ENCODE results near the gene CIART. TPM values are rescaled to one million over a fixed set of nuclear protein-coding genes. Genes with fewer than 3 reads are reported as not detected.

CIART gene
- total RNA-seq, 1 donor from 2014 or later, result 4.7 TPM

DNA sequence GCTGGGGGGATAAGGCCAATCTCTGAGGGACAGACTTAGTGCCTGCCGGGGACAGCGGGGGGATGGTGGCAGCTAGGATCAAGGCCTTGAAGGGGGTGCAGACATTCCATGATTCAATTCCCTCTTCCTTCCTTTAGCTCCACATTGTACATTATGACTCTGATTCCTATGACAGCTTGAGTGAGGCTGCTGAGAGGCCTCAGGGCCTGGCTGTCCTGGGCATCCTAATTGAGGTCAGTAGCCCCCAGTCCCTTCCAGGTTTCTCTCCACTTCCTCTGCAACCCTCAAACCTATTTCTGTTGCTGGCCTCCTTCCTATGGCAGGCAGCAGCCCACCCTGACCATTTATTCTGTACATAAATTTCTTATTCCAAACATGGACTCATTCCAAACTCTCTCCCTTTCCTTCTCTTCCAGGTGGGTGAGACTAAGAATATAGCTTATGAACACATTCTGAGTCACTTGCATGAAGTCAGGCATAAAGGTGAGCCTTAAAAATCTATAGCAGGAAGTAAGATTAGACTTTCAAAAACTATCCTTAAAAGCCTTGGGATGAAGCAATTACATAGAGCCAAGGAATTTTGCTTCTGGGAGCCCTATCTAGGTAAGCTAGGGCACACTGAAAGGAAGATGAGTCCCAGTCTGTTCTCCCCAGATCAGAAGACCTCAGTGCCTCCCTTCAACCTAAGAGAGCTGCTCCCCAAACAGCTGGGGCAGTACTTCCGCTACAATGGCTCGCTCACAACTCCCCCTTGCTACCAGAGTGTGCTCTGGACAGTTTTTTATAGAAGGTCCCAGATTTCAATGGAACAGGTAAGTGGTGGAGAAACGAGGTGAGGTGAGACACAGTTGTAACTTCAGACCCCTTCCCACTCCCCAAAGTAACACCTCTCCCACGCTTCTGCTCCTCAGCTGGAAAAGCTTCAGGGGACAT is 19.7 kb upstream of the CIART start:
- H3K4me1 Mint-ChIP-seq (ENCODE audit: low read depth, unreplicated experiment), result peaks cover 10% of the 10 kb centered on the region
- H3K4me3 Mint-ChIP-seq (ENCODE audit: unreplicated experiment), result no peak overlapping the region
- TF ChIP-seq, protein P1, sequence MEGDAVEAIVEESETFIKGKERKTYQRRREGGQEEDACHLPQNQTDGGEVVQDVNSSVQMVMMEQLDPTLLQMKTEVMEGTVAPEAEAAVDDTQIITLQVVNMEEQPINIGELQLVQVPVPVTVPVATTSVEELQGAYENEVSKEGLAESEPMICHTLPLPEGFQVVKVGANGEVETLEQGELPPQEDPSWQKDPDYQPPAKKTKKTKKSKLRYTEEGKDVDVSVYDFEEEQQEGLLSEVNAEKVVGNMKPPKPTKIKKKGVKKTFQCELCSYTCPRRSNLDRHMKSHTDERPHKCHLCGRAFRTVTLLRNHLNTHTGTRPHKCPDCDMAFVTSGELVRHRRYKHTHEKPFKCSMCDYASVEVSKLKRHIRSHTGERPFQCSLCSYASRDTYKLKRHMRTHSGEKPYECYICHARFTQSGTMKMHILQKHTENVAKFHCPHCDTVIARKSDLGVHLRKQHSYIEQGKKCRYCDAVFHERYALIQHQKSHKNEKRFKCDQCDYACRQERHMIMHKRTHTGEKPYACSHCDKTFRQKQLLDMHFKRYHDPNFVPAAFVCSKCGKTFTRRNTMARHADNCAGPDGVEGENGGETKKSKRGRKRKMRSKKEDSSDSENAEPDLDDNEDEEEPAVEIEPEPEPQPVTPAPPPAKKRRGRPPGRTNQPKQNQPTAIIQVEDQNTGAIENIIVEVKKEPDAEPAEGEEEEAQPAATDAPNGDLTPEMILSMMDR (IDR thresholded peaks at IDR 0.05; ENCODE audit: partially characterized antibody, unreplicated experiment), result no peak
- H3K36me3 Mint-ChIP-seq (ENCODE audit: unreplicated experiment), result no peaks in the 10 kb centered on the region
- no peak overlapping the region for H3K27ac Mint-ChIP-seq (ENCODE audit: unreplicated experiment)
- no peaks in the 10 kb centered on the region for H3K27me3 Mint-ChIP-seq (ENCODE audit: unreplicated experiment)
- no peak for DNase-seq
- H3K9me3 Mint-ChIP-seq (ENCODE audit: unreplicated experiment), result peaks cover 3% of the 10 kb centered on the region

DNA sequence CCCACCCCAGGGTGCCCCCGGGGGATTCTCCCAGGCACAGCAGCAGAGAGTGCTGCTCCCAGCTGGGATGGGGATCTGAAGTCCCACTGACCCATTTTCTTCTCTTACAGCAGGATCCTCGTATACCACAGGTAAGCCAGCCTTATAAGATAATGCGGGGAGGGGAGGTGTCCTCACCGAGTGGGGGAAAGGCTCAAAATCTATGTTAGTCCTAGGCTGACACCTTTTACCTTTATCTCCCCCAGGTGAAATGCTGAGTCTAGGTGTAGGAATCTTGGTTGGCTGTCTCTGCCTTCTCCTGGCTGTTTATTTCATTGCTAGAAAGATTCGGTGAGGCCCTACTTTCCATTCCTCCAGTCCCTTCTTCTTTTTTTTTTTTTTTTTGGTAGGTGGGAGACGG is 18.8 kb upstream of the CIART start:
- peaks cover 9% of the 10 kb centered on the region for H3K4me1 Mint-ChIP-seq (ENCODE audit: low read depth, unreplicated experiment)
- TF ChIP-seq, protein P1 (IDR thresholded peaks at IDR 0.05; ENCODE audit: partially characterized antibody, unreplicated experiment), result no peak
- H3K36me3 Mint-ChIP-seq (ENCODE audit: unreplicated experiment), result no peaks in the 10 kb centered on the region
- H3K4me3 Mint-ChIP-seq (ENCODE audit: unreplicated experiment), result no peak overlapping the region
- H3K27ac Mint-ChIP-seq (ENCODE audit: unreplicated experiment), result no peak overlapping the region
- no peak for DNase-seq
- H3K27me3 Mint-ChIP-seq (ENCODE audit: unreplicated experiment), result no peaks in the 10 kb centered on the region
- peaks cover 10% of the 10 kb centered on the region for H3K9me3 Mint-ChIP-seq (ENCODE audit: unreplicated experiment)

DNA sequence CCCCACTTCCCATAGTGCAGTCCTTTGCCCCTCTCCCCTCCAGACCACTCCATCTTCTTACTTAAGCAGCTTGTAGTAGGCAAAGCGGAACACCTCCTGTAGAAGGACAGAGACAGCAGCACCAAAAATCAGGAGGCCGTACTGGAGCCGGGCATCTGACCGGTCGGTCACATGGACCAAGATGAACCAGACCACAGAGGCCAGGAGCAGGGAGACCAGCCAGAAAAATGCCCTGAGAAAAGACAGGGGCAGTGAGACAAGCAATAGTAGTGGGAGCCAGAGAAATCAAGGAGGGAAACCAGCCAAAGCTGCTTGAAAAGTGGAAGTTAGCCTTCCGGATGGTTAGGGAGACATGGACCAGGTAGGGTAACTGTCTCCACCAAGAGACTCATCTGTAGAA is 14.5 kb upstream of the CIART start:
- Mint-ChIP-seq H3K9me3 (ENCODE audit: unreplicated experiment) (peaks cover 17% of the 10 kb centered on the region), H3K27ac (ENCODE audit: unreplicated experiment) (peak overlapping the region; percentile 99), H3K36me3 (ENCODE audit: unreplicated experiment) (no peaks in the 10 kb centered on the region), H3K27me3 (ENCODE audit: unreplicated experiment) (peaks cover 9% of the 10 kb centered on the region), H3K4me1 (ENCODE audit: low read depth, unreplicated experiment) (peaks cover 20% of the 10 kb centered on the region), H3K4me3 (ENCODE audit: unreplicated experiment) (peak overlapping the region; percentile 93)
- TF ChIP-seq, protein P1 (IDR thresholded peaks at IDR 0.05; ENCODE audit: partially characterized antibody, unreplicated experiment), result no peak
- no peak for DNase-seq

DNA sequence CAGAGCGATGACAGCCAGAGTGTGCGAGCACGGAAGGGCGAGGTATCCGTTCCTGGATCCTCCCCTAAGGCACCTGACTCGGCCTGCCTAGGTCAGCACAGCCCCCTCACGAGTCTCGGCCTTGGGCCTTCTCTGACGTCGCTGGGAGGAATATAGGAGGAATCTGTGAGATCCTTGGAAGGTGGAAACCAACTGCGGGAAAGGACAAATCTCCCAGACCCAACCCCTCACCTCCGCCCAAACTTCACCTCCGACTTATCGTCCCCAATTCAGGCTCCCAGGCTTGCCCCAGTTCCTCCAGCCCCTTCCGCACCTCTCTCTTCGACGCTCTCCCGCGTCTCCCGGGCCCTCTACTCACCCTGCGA is 14.0 kb upstream of the CIART start:
- Mint-ChIP-seq H3K36me3 (ENCODE audit: unreplicated experiment) (no peaks in the 10 kb centered on the region), H3K4me3 (ENCODE audit: unreplicated experiment) (peak overlapping the region; percentile 93), H3K4me1 (ENCODE audit: low read depth, unreplicated experiment) (peaks cover 21% of the 10 kb centered on the region), H3K9me3 (ENCODE audit: unreplicated experiment) (peaks cover 17% of the 10 kb centered on the region), H3K27ac (ENCODE audit: unreplicated experiment) (peak overlapping the region; percentile 99), H3K27me3 (ENCODE audit: unreplicated experiment) (peaks cover 9% of the 10 kb centered on the region)
- DNase-seq, result no peak
- TF ChIP-seq, protein P1 (IDR thresholded peaks at IDR 0.05; ENCODE audit: partially characterized antibody, unreplicated experiment), result no peak

Data from glutamatergic neuron (in vitro differentiated cells).